Gastroesophageal sphincter (tissue), 3 donors: Measurements from ENCODE around the gene CARD16.
A peak's percentile ranks its signal among the peaks of the same experiment; 100 is the strongest.

Experiments used
- CTCF ChIP-seq, 4 experiments: fragments of 200-600 bp in 2 of 4; fragments of 450-650 bp in 2 of 4; sonication (generic) in 1 of 4; IDR thresholded peaks; one replicate each; pipeline ENCODE4 v1.5.1; 2017 to 2019; ENCODE audit warnings: antibody characterized with exemption in 4 of 4, mild to moderate bottlenecking in 2 of 4, moderate library complexity in 2 of 4
- POLR2A ChIP-seq, 2 donors: fragments of 450-650 bp; IDR thresholded peaks; one replicate each; pipeline ENCODE4 v1.6.1; 2017; ENCODE audit warnings: antibody characterized with exemption in 2 of 2, mild to moderate bottlenecking in 2 of 2, moderate library complexity in 1 of 2
- POLR2AphosphoS5 ChIP-seq: sonication (generic); formaldehyde crosslinking; IDR thresholded peaks from one replicate; pipeline ENCODE4 v1.6.1; 2017; ENCODE audit warnings: antibody characterized with exemption

DNA sequence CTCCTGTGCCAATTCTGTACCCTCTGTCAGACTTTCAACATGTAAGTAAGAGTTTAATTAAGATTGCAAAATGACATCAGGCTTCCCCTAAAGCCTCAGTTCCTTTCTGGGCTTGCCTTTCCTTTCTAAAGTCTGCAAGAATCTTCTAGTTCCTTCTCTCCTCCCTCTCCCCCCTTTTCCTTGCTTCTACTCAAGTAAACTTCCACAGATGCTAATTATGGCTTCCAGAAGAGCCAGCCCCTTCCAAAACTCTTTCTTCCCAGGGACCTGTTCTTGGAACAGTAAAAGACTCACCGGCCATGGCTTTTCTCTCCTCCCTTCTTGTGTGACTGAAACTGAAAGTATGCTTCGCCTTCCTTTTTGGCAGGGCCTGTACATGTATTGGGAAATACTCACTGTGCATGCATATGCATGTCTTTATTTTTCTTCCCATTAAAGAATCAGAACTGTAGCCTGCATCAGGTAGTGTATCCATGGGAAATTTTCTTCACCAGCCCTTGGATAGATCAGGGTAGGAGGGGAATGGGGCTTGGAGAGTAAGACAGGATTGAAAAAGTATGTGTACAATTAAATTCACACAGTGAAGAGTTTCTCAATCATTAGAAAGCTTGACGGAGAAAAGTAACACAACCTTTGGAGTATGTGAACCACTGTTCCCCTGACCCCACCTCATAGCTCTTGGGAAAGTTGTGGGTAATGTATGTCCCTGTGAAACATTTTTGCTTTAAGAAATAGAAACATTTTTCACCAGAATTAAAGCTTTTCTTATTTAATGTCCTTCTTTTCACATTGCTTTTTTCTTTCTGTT lies 10.1 kb downstream of the CARD16 start, which contains the start of gene CASP1:
- no peak for TF ChIP-seq CTCF (IDR thresholded peaks at IDR 0.05)
- peak; percentile 73 for TF ChIP-seq POLR2AphosphoS5
- no peak for TF ChIP-seq POLR2A (IDR thresholded peaks at IDR 0.05)
